HG03159 (cell line): ENCODE results near the gene GNAI3.

ENCODE experiments used
- ATAC-seq: cut with Tn5 transposase; IDR thresholded peaks from one replicate; pipeline ENCODE4 v1.9.1; 2021; ENCODE audit warnings: mild to moderate bottlenecking, moderate library complexity; ENCODE audit not compliant: unreplicated experiment

GNAI3 gene

GRCh38 chr1:109592916-109593315, 44.5 kb downstream of the GNAI3 start:
- ATAC-seq = no peak

GRCh38 chr1:109595531-109595930, 47.1 kb downstream of the GNAI3 start:
- ATAC-seq = no peak

GRCh38 chr1:109598156-109598555, 49.7 kb downstream of the GNAI3 start:
- ATAC-seq = no peak

- ATAC-seq = no peak
Measured at GRCh38 chr1:109598655-109599054, 50.2 kb downstream of the GNAI3 start.

- no peak for ATAC-seq
Measured at GRCh38 chr1:109603229-109603628, 54.8 kb downstream of the GNAI3 start.

GRCh38 chr1:109605381-109605780, 57.0 kb downstream of the GNAI3 start:
- no peak for ATAC-seq

GRCh38 chr1:109609881-109610280, 61.5 kb downstream of the GNAI3 start:
- no peak for ATAC-seq

- ATAC-seq = no peak
Measured at GRCh38 chr1:109610609-109611307, 62.3 kb downstream of the GNAI3 start.

- ATAC-seq = no peak
Measured at GRCh38 chr1:109611308-109611990, 63.0 kb downstream of the GNAI3 start.

- no peak for ATAC-seq
Measured at GRCh38 chr1:109613361-109614147, 65.1 kb downstream of the GNAI3 start.

- no peak for ATAC-seq
Measured at GRCh38 chr1:109615879-109616278, 67.5 kb downstream of the GNAI3 start.

- no peak for ATAC-seq
Measured at GRCh38 chr1:109616391-109616790, 68.0 kb downstream of the GNAI3 start.

- ATAC-seq = no peak
Measured at GRCh38 chr1:109617291-109617801, 68.9 kb downstream of the GNAI3 start.

- ATAC-seq = no peak
Measured at GRCh38 chr1:109618661-109619575, 70.5 kb downstream of the GNAI3 start.

GRCh38 chr1:109619576-109620400, 71.4 kb downstream of the GNAI3 start, which contains the start of the genes AMPD2 and GNAT2:
TSS of gene AMPD2 (plus strand) at chr1:109619837. CDS start at chr1:109621176, 1,339 bp downstream.
TSS of gene GNAT2 (minus strand) at chr1:109619616. CDS start at chr1:109612870, 6,746 bp downstream.
- peak; percentile 56 for ATAC-seq

GRCh38 chr1:109620401-109620791, 72.0 kb downstream of the GNAI3 start:
- no peak for ATAC-seq

GRCh38 chr1:109620841-109621286, 72.4 kb downstream of the GNAI3 start:
- peak; percentile 65 for ATAC-seq

- ATAC-seq = no peak
Measured at GRCh38 chr1:109621379-109622136, 73.1 kb downstream of the GNAI3 start.
